Uterus (tissue), 4 donors: Measurements from ENCODE around the gene SELENOK. TPM values are rescaled to one million over a fixed set of nuclear protein-coding genes. Genes with fewer than 3 reads are reported as not detected.

Experiments used
- DNase-seq, 2 donors: peaks; one replicate each; pipeline ENCODE4 v3.0.0-alpha.2; 2019 to 2020
- H3K27ac ChIP-seq, 2 donors: fragments of 200-600 bp; sonication (generic); 1 replicate in 1 of 2; 2 replicates in 1 of 2; pipeline ENCODE4 v1.5.1; 2016 to 2018
- H3K27me3 ChIP-seq, 2 donors: fragments of 200-600 bp; sonication (generic); one replicate each; pipeline ENCODE4 v1.5.1; 2018 to 2019; ENCODE audit warnings: control low read depth in 1 of 2
- H3K36me3 ChIP-seq, 2 donors: fragments of 200-600 bp; sonication (generic); one replicate each; pipeline ENCODE4 v1.5.1; 2019; ENCODE audit warnings: control low read depth in 1 of 2
- H3K4me1 ChIP-seq, 2 donors: fragments of 200-600 bp; sonication (generic); one replicate each; pipeline ENCODE4 v1.5.1; 2018 to 2019; ENCODE audit warnings: control low read depth in 1 of 2
- H3K4me3 ChIP-seq, 2 donors: fragments of 200-600 bp; sonication (generic); 1 replicate in 1 of 2; 2 replicates in 1 of 2; pipeline ENCODE4 v1.5.1; 2018 to 2019; ENCODE audit warnings: mild to moderate bottlenecking in 1 of 2
- H3K9me3 ChIP-seq, 2 donors: fragments of 200-600 bp; sonication (generic); one replicate each; pipeline ENCODE4 v1.5.1; 2019; ENCODE audit warnings: control low read depth in 1 of 2
- POLR2A ChIP-seq, 2 donors: fragments of 450-650 bp; IDR thresholded peaks; one replicate each; pipeline ENCODE4 v1.6.1; 2016; ENCODE audit warnings: antibody characterized with exemption in 2 of 2, mild to moderate bottlenecking in 1 of 2, moderate library complexity in 1 of 2
- intact Hi-C: fragments of 100-400 bp; cut with DNase I; formaldehyde crosslinking; loops from one replicate; pipeline ENCODE4 v1.15.1; 2023; ENCODE audit warnings: low total_unique reads
- total RNA-seq, 4 donors: library from RNA; depleted of rRNA in 3 of 4; stranded (reverse); fragments of >200 nt in 3 of 4; gene quantifications; one replicate each; pipeline versions ENCODE4 v1.1.0 to v1.2.4, GENCODE V29; 2014 to 2023
- TF ChIP-seq, protein P1 (sequence below), 4 experiments: fragments of 200-600 bp in 2 of 4; fragments of 450-650 bp in 2 of 4; sonication (generic) in 2 of 4; IDR thresholded peaks; one replicate each; pipeline ENCODE4 v1.5.1; 2016 to 2019; ENCODE audit warnings: antibody characterized with exemption in 4 of 4, mild to moderate bottlenecking in 2 of 4, moderate library complexity in 1 of 4
- donor health status: DM: yes; HTN: yes; CAD: no.

The SELENOK gene
- total RNA-seq, 4 donors from 2014 or later = 15.3 to 132 (median 54.0) TPM

DNA sequence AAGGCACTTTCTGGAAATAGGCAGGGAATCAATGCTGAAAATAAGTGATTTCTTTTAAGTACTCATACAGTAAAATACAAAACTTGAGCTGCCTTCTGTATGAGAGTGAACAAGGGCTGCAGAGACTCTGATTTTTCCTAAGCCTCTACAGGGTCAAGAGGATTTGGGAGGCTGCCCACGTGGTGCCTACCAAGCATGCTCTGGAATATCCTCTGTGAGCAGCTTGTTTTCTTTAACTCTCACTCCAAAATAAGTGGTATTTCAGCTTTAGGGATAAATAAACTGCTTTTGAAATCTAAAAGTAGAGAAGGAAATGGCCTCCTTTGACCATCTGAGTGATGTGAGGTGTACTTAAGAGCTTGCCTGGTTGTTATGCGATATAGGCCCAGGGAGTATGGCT, 8.1 kb upstream of the SELENOK start:
- no peak for DNase-seq
- Histone ChIP-seq H3K4me1 (no peaks in the 10 kb centered on the region), H3K27me3 (peaks cover 0 to 12% of the 10 kb centered on the region in 2 donors), H3K4me3 (no peak overlapping the region), H3K9me3 (no peaks in the 10 kb centered on the region), H3K36me3 (no peaks in the 10 kb centered on the region), H3K27ac (no peak overlapping the region)
- no peak for TF ChIP-seq POLR2A (IDR thresholded peaks at IDR 0.05)
- TF ChIP-seq, protein P1, sequence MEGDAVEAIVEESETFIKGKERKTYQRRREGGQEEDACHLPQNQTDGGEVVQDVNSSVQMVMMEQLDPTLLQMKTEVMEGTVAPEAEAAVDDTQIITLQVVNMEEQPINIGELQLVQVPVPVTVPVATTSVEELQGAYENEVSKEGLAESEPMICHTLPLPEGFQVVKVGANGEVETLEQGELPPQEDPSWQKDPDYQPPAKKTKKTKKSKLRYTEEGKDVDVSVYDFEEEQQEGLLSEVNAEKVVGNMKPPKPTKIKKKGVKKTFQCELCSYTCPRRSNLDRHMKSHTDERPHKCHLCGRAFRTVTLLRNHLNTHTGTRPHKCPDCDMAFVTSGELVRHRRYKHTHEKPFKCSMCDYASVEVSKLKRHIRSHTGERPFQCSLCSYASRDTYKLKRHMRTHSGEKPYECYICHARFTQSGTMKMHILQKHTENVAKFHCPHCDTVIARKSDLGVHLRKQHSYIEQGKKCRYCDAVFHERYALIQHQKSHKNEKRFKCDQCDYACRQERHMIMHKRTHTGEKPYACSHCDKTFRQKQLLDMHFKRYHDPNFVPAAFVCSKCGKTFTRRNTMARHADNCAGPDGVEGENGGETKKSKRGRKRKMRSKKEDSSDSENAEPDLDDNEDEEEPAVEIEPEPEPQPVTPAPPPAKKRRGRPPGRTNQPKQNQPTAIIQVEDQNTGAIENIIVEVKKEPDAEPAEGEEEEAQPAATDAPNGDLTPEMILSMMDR (IDR thresholded peaks at IDR 0.05) = no peak
- intact Hi-C loops = no loop called here

DNA sequence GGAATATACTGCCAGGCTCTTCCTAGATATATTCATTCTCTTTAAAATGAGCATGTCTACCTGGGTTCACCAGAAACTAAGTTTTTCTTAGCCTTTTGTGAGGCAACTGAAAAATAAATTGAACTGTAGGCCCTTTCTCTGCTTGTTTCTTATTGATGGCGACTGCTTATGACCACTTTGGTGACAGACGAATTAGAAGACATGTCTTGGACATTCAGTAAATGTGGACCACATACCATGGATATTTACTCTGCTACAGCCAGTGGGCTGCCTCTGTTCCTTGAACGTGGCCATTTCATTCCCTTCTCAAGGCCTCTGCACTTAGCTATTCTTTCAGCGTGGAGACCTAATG, 603 bp upstream of the SELENOK start:
- DNase-seq = no peak
- Histone ChIP-seq H3K36me3 (no peaks in the 10 kb centered on the region), H3K27ac (peak overlapping the region; percentile 91 to 94), H3K9me3 (no peaks in the 10 kb centered on the region), H3K4me3 (peak overlapping the region; percentile 95 to 100), H3K4me1 (peaks cover 0 to 8% of the 10 kb centered on the region in 2 donors), H3K27me3 (peaks cover 0 to under 1% of the 10 kb centered on the region in 2 donors)
- intact Hi-C loops = no loop called here
- no peak for TF ChIP-seq POLR2A (IDR thresholded peaks at IDR 0.05)
- TF ChIP-seq, protein P1 (IDR thresholded peaks at IDR 0.05) = no peak

DNA sequence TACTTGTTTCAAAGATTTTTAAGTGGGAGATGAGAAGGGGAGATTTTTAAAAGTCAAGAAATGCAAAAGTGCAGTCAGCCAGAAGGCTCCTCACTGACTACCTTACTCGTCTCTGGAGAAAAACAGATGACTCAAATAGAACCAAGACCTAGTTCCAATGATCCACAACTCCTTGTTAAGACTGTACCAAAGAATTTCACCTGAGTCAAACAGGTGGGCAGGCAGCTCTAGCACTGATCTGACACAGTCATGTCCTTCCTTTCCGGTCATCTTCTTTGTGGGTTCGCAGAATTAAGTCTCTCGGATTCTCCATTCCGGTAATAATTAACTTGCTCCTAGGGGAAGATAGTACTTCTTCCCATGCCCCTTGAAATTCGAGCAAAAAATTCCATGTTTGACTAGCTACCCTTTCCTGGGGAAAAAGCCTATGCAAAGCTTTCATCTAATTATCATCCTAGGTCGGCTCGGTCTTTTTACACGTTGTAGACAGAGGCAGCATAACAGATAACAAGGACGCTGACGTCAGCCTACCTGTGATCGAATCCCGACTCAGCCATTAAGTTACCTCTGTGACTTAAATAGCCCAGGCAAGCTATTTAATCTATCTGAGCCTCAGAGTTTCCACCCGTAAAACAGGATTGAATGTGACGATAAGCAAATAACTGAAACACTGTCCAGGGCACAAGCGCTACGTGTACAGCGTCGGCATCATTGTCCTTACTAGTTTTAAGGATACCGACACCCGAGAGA, 758 bp downstream of the SELENOK start:
- intact Hi-C loops = no loop called here
- H3K27me3 ChIP-seq = no peaks in the 10 kb centered on the region
- peak in 1 of 2 donors; percentile 21 for DNase-seq
- no peaks in the 10 kb centered on the region for H3K36me3 ChIP-seq
- no peaks in the 10 kb centered on the region for H3K9me3 ChIP-seq
- no peak for TF ChIP-seq POLR2A (IDR thresholded peaks at IDR 0.05)
- TF ChIP-seq, protein P1 (IDR thresholded peaks at IDR 0.05) = no peak
- H3K4me3 ChIP-seq = peak overlapping the region; percentile 95 to 100
- H3K27ac ChIP-seq = peak overlapping the region; percentile 91 to 94
- peaks cover 0 to 8% of the 10 kb centered on the region in 2 donors for H3K4me1 ChIP-seq

DNA sequence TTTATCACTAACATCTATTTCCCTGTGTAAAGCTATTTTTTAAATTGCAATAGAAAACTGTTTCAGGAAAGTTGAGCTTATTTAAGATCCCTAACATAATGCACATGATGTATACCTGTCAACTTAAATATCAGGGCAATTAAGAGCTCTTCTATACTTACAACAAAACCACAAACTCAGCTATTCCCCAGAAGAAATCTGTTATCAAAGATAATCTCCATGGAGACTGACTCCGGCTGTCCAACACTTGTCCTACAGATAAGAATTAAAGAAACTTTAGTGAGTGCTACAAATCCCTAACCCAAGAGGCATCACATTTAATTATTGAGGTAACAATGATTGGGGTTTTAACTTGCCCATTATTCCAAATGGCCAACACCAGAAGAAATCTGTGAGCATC, 3.4 kb downstream of the SELENOK start:
- no peak for DNase-seq
- TF ChIP-seq, protein P1 (IDR thresholded peaks at IDR 0.05) = no peak
- TF ChIP-seq POLR2A (IDR thresholded peaks at IDR 0.05) = no peak
- Histone ChIP-seq H3K9me3 (no peaks in the 10 kb centered on the region), H3K4me1 (peaks cover 0 to 8% of the 10 kb centered on the region in 2 donors), H3K4me3 (no peak overlapping the region), H3K27me3 (no peaks in the 10 kb centered on the region), H3K36me3 (no peaks in the 10 kb centered on the region), H3K27ac (no peak overlapping the region)
- intact Hi-C loops = no loop called here

DNA sequence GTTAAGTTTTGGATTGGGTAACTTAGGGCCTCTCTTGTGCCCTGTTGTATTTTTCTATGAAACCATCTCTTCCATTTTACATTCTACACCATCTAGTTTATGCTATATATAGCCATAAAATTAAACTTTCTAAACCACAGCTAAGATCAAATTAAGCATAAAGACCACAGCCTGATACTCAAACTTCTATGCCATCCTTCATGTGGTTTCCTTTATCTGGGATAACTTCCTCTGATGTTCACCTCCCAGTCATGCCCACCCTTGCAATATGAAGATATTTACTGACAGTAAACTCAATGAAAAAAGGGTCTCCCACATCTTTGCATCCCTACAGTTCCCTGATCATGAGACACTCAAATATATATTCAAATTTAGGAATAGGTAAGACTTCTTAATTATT, 4.2 kb downstream of the SELENOK start:
- no peak overlapping the region for H3K4me3 ChIP-seq
- H3K36me3 ChIP-seq = no peaks in the 10 kb centered on the region
- no peak for DNase-seq
- intact Hi-C loops = no loop called here
- no peak for TF ChIP-seq POLR2A (IDR thresholded peaks at IDR 0.05)
- TF ChIP-seq, protein P1 (IDR thresholded peaks at IDR 0.05) = no peak
- no peak overlapping the region for H3K27ac ChIP-seq
- H3K27me3 ChIP-seq = no peaks in the 10 kb centered on the region
- peaks cover 0 to 8% of the 10 kb centered on the region in 2 donors for H3K4me1 ChIP-seq
- no peaks in the 10 kb centered on the region for H3K9me3 ChIP-seq
